GM23338 (cell line): ENCODE data around the gene PNN.

Source experiments
- CTCF ChIP-seq, 2 experiments: fragments of 200-600 bp in 1 of 2; sonication (generic) in 1 of 2; conservative IDR thresholded peaks; 2 replicates each; pipeline versions ENCODE4 v1.5.1 to v1.6.1; 2016 to 2017; ENCODE audit warnings: antibody characterized with exemption in 2 of 2, low read depth in 2 of 2, mild to moderate bottlenecking in 2 of 2, moderate library complexity in 1 of 2
- EZH2 ChIP-seq: fragments of 200-600 bp; sonication (generic); IDR thresholded peaks from one replicate; pipeline ENCODE4 v1.8.0; 2017; ENCODE audit warnings: antibody characterized with exemption, mild to moderate bottlenecking, low read depth; ENCODE audit not compliant: unreplicated experiment
- EZH2phosphoT487 ChIP-seq: fragments of 200-600 bp; sonication (generic); IDR thresholded peaks from one replicate; pipeline ENCODE4 v1.8.1; 2018; ENCODE audit warnings: antibody characterized with exemption; ENCODE audit not compliant: unreplicated experiment
- POLR2AphosphoS5 ChIP-seq: IDR thresholded peaks from 2 replicates; pipeline ENCODE4 v1.6.1; 2016; ENCODE audit warnings: antibody characterized with exemption, low read depth
- REST ChIP-seq: IDR thresholded peaks from one replicate; pipeline ENCODE4 v1.6.1; 2018; ENCODE audit warnings: antibody characterized with exemption; ENCODE audit not compliant: unreplicated experiment
- STAT1 ChIP-seq: IDR thresholded peaks from one replicate; pipeline ENCODE4 v1.6.1; 2016; ENCODE audit warnings: antibody characterized with exemption; ENCODE audit not compliant: unreplicated experiment
- ZNF114 ChIP-seq: fragments of 250-450 bp; sonication (Bioruptor Pico); IDR thresholded peaks from 2 replicates; pipeline ENCODE4 v1.5.0; 2020; ENCODE audit warnings: mild to moderate bottlenecking, moderate library complexity

- no peak for TF ChIP-seq CTCF (conservative IDR thresholded peaks at IDR 0.05; ENCODE audit: low read depth in 2 of 2)
- TF ChIP-seq EZH2phosphoT487: no peak
- TF ChIP-seq REST: no peak
- no peak for TF ChIP-seq STAT1
- TF ChIP-seq POLR2AphosphoS5: no peak
- no peak for TF ChIP-seq ZNF114 (CRISPR knock-in tag)
- no peak for TF ChIP-seq EZH2
Measured at GRCh38 chr14:39228509-39229221, 53.6 kb downstream of the PNN start.
